ENCODE results near the gene MED14. TPM values are rescaled to one million over a fixed set of nuclear protein-coding genes. Genes with fewer than 3 reads are reported as not detected.

MED14 gene
- total RNA-seq, 4 donors from 2014 or later, result 12.6 to 125 (median 46.8) TPM

- H3K36me3 ChIP-seq, result no peaks in the 10 kb centered on the region
- no peak overlapping the region for H3K4me3 ChIP-seq
- H3K27me3 ChIP-seq, result no peaks in the 10 kb centered on the region
- no peaks in the 10 kb centered on the region for H3K9me3 ChIP-seq
- no peak overlapping the region for H3K27ac ChIP-seq
- intact Hi-C loops (cut with DNase I; ENCODE audit: low total_unique reads), result no loop called here
- TF ChIP-seq CTCF (IDR thresholded peaks at IDR 0.05) (no peak), POLR2A (IDR thresholded peaks at IDR 0.05) (no peak)
- no peak for DNase-seq
- H3K4me1 ChIP-seq, result no peaks in the 10 kb centered on the region
Measured at GRCh38 chrX:40759374-40759773, 24.0 kb upstream of the MED14 start.

- Histone ChIP-seq H3K4me1 (no peaks in the 10 kb centered on the region), H3K36me3 (no peaks in the 10 kb centered on the region), H3K27me3 (no peaks in the 10 kb centered on the region), H3K9me3 (no peaks in the 10 kb centered on the region), H3K27ac (no peak overlapping the region), H3K4me3 (no peak overlapping the region)
- TF ChIP-seq CTCF (IDR thresholded peaks at IDR 0.05) (no peak), POLR2A (IDR thresholded peaks at IDR 0.05) (no peak)
- intact Hi-C loops (cut with DNase I; ENCODE audit: low total_unique reads), result no loop called here
- DNase-seq, result no peak
Measured at GRCh38 chrX:40757058-40757457, 21.7 kb upstream of the MED14 start.

GRCh38 chrX:40755291-40756249 is 20.2 kb upstream of the MED14 start:
- DNase-seq, result peak in 1 of 2 donors; percentile 16
- Histone ChIP-seq H3K4me1 (no peaks in the 10 kb centered on the region), H3K27ac (peak overlapping the region in 1 of 2 donors; percentile 6), H3K4me3 (no peak overlapping the region), H3K27me3 (no peaks in the 10 kb centered on the region), H3K36me3 (no peaks in the 10 kb centered on the region), H3K9me3 (no peaks in the 10 kb centered on the region)
- TF ChIP-seq CTCF (IDR thresholded peaks at IDR 0.05) (no peak), POLR2A (IDR thresholded peaks at IDR 0.05) (no peak)
- intact Hi-C loops (cut with DNase I; ENCODE audit: low total_unique reads), result no loop called here

- Histone ChIP-seq H3K36me3 (no peaks in the 10 kb centered on the region), H3K9me3 (no peaks in the 10 kb centered on the region), H3K4me3 (no peak overlapping the region), H3K27ac (peak overlapping the region in 1 of 2 donors; percentile 50), H3K4me1 (no peaks in the 10 kb centered on the region), H3K27me3 (peaks cover 0 to 6% of the 10 kb centered on the region in 2 donors)
- no peak for DNase-seq
- intact Hi-C loops (cut with DNase I; ENCODE audit: low total_unique reads), result no loop called here
- no peak for TF ChIP-seq CTCF (IDR thresholded peaks at IDR 0.05)
- TF ChIP-seq POLR2A (IDR thresholded peaks at IDR 0.05), result no peak
Measured at GRCh38 chrX:40749681-40750494, 14.5 kb upstream of the MED14 start.

GRCh38 chrX:40748977-40749376 is 13.6 kb upstream of the MED14 start:
- Histone ChIP-seq H3K4me1 (no peaks in the 10 kb centered on the region), H3K4me3 (no peak overlapping the region), H3K27me3 (peaks cover 0 to 6% of the 10 kb centered on the region in 2 donors), H3K36me3 (no peaks in the 10 kb centered on the region), H3K27ac (no peak overlapping the region), H3K9me3 (no peaks in the 10 kb centered on the region)
- TF ChIP-seq POLR2A (IDR thresholded peaks at IDR 0.05) (no peak), CTCF (IDR thresholded peaks at IDR 0.05) (no peak)
- intact Hi-C loops (cut with DNase I; ENCODE audit: low total_unique reads), result no loop called here
- no peak for DNase-seq
